Umbilical cord (tissue), 2 donors: ENCODE measurements around the gene ADAMTS15. TPM values are rescaled to one million over a fixed set of nuclear protein-coding genes. Genes with fewer than 3 reads are reported as not detected.

ENCODE experiments used
- DNase-seq: peaks from one replicate; pipeline ENCODE4 v3.0.0-alpha.2; 2015; ENCODE audit warnings: low spot score
- total RNA-seq: library from RNA; depleted of rRNA; stranded (reverse); fragments of >200 nt; gene quantifications from one replicate; pipeline ENCODE4 v1.2.3, GENCODE V29; 2014; ENCODE audit warnings: low replicate concordance; ENCODE audit not compliant: insufficient read depth

The ADAMTS15 gene
- total RNA-seq, 1 donor from 2014 or later = 10.1 TPM

DNA sequence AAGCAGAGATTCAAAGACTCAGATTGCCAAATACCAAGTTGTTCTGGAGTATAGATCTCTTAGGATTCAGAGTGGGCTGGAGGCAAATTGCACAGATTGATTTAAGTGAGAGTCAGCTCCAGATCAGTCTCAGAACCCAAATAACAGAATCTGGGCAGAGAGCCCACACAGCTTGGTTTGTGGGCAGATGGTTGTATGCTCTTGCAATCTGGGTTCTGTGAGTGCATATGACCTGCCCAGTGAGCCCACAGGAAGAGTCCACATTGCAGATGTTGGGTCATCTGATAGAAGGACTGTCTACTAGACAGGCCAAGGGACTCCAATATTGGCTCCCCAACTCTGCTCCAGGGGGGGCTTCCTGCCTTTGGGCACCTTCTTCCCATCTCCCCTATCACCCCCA lies 65.9 kb downstream of the ADAMTS15 start:
- DNase-seq = no peak

DNA sequence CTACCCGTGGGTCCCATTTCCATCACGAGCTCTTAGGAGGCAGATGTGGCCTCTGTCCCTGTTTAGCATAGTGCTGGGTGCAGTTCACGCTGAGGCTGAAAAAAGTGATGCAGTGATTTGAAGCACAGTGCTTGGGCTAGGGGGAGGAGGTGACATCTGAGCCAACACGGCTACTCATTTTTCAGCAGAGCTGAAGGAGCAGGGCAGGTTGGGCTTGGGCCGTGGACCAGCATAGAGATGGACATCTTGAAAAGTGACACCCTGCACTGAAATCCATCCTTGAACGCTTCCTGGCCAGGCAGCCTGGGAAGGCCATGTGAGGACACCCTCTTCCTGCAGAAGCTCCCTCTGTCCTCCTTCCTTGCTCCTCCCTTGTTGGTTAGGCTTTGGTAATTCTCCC lies 66.4 kb downstream of the ADAMTS15 start:
- no peak for DNase-seq

DNA sequence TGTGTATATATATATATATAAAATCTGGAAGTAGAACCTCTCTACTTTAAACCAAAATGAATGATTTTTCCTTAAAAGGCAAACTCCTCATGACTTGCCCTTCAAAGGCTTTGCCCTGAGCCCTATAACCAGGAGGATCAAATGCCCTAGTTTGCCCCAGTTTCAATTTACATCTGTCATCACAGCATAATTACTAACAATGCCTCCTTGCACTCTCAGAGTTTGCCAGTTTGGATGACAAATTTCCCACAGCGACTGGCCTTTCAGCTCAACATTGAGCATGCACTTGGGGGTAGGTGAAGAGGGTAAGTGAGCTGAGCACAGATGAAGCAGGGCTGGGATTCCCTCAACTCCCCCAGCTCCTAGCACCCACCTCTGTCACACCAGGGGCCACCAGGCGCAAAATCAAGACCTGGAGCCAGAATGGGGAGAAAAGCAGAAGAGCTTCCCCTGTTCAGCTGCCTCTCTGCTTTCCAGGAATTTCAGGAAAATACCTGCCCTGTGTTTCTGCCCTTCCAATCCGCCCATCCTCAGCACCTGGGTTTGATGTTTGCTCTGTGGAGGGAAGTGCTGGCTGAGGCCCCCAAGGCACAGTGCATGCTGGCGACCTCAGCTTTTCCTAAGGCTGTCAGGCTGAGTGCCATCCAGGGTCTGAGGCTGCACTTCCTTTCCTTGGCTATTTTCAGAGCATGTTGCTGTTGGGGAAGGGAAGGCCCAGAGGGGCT lies 67.5 kb downstream of the ADAMTS15 start:
- no peak for DNase-seq

DNA sequence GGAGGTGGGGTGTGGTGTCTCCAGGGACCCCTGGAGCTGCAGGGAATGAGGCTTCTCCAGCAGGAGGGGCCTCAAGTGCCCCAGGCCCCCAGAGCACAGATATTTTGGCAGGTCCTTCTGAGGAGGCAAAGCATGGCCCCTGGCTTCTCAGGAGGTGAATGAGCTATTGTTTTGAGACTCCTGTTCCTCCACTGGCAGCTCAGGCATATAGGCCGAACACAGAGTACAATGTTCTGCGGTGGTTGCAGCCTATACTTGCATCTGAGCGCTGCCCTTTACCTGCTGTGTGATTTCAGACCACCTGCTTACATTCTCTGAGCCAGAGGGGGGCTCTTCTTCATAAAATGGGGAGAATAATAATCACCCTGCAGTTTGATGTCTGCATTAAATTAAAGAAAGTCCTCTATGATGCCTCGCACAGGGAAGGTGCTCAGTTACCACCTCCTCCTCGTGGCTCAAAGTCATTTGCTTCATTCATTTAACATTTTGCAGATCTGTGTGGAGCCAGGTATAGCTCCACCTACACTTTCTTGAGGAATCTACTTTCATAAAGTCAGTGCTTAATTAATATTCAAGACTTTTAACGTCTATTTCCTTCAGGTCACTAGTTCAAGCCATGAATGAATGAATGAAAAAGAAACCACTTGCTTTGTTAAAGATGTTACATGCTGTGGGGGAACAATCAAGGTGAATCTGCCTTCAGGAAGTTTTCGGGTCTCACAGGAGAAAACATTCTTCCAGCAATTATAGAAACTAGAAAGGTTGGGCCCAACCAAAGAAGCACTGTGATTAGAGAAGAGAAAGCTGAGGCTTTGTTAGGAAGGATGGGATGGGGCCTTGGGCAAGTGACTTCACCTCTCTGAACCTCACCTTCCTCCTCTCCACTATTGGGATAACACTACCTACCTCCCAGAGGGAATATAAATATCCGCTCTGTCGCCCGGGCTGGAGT lies 68.4 kb downstream of the ADAMTS15 start:
- no peak for DNase-seq

DNA sequence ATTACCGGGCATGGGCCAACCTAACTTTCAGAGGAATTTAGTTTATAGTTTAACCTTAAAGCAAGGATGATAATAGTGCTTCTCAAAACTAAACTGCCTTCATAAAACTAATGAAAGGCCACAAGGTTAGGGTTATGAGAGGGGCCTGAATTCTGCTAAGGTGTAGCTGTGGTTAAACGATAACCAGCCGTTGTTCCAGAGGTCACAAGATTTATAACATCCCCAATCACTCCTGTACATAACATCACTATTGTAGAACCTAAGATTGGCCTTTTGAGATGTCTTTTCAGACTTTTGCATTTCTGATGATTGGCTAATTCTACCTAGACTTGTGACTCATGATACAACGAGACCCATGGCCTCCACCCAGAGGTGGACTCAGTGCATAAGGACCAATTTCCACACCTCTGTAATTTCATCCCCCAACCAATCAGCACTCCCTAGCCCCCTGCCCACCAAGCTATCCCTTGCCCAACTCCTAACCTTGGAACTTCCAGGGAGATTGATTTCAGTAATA lies 69.8 kb downstream of the ADAMTS15 start:
- no peak for DNase-seq

DNA sequence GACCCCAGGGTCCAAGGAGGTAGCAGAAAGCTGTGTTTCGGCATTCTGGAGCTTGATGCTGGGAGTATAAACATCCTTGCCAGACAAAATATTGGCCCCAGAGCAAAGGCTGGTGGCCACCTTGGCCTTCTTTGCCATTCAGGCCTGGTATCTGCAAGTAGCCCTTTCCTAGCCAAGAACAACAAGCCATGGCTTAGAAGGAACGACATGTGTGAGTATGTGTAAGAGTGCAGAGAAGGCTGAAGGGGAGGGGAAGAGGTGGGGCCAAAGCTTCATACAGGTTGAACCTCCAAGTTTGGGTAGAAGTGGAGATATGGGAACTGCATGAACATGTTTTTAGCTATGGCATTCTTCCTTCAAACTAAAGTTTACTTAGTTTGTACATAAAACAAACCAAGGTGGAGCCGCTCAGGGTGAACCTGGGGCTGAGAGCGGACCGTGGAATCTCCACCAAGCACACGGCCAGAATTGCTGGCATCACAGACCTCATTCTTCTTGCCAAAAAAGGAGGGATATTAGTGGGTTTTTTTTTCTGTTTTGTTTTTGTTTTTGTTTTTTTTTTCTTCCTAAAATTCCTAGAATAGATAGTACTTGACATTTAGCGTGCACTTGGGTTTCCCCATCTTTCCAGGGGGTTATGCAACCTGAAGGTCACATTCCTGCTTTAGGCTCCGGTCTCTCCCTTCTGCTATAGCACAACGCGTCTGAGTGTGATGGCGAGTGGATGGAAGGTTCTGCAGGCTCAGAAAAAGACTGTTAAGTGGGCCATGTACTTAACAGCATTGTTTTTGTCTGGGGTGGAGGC lies 70.9 kb downstream of the ADAMTS15 start:
- no peak for DNase-seq

DNA sequence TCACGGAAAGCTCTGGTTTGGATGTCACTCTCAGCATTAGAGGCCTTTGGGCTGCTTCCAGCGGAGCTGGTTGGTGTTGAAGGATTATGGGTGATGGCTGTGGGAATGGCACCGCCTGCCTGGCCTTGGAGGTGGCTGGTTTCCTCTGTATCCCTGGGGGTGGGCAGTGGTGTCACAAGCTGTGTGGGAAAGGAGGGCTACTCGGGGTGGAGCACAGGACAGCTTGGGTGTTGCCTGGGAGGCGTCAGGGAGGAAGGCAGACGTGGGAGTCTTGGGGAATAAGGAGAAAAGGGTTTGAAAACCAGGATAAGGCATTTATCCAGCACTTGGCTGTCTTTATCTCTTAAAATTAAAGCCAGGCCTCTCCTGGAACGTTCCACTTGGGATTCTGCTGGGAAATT lies 71.8 kb downstream of the ADAMTS15 start:
- peak; percentile 77 for DNase-seq

DNA sequence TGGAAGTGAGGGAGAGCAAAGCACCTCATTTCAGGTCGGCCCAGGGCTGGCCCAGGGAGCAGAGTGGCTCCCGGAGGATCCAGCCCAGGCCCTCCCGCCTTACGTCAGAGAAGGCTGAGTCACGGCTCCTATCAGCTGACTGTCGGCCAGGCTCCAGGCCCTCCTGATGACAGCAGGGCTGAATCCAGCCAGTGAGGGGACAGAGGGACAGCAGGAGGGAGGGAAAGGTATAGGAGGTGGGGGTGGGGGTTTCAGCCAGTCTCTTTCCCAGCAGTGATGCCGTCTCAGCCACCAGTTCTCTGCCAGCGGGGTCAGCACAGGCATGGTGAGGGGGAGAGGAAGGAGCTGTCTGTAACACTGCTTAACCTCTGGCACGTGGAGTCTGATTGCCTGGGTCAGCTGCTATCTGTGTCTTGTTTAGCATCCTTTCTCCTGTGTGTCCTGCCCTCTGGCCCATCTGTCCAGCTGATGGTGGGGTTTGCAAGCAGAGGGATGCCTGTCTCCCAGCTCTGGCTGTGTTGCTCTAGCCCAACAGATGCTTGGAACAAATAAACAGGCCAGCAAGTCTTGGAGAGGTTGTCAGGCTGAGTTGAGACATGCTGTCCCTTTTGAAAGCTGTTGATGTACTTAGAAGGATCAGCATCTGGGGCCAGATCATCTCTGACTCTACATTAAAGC lies 74.0 kb downstream of the ADAMTS15 start:
- peak; percentile 93 for DNase-seq

DNA sequence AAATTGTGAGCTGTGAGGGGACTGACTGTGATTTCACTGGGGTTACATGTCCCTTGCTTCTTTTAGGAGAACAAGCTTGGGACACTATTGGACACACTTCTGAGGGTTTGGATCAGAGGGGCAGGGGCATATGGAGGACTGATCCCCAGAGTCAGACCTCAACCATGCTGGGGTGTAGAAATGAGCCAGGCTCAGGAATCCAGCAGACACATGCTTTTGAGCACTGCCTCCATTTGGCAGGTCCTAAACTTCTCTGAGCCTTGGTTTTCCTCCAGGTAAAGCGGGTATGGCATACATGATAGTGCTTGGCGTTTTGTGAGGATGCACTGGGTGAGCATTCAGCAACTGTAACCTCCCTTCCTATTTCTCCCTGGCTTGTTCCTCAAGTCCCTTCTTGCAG lies 74.7 kb downstream of the ADAMTS15 start:
- DNase-seq = no peak

DNA sequence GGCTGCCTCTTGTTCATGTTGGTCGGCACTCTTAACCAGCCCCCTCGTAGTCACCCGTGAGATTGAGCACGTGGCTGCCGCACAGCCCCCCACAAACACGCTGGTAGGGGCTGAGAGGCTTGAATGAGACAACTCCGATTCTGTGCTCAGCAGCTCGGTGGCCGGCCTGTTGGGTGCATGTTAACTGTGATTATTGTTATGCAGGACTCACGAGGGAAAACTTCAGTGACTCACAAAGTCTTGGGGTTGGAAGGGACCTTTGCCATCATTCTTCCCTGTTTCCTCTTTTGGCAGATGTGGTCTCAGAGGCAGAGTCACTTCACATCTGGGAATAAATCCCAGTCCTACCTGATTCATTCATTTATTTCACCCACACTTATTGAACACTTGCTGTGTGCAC lies 75.2 kb downstream of the ADAMTS15 start:
- DNase-seq = no peak

DNA sequence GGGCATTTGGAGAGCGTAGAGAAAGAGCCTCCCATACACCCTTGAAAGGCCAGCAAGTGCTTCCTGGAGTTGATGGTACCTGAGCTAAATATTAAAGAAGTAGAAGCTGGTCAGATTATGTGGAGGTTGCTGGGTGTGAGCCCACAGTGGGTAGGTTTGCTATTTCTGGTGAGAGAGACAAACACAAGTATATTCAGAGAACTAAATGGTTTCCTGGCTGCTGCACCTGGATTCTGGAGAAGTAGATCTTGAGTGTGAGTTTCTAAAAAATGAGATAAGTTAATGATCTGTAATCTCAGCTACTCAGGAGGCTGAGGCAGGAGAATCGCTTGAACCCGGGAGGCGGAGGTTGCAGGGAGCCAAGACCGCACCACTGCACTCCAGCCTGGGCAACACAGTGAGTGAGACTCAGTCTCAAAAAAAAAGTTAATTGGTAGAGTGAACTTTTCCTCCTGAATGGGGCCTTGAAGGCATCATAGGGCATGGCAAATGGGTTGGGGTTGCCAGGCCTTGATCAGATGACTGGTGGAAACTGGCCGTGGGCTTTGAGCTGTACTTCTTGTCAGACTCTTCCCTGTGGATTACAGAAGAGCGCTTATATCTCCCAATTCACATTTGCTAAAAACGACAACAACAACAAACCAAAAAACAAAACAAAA lies 75.8 kb downstream of the ADAMTS15 start:
- no peak for DNase-seq

DNA sequence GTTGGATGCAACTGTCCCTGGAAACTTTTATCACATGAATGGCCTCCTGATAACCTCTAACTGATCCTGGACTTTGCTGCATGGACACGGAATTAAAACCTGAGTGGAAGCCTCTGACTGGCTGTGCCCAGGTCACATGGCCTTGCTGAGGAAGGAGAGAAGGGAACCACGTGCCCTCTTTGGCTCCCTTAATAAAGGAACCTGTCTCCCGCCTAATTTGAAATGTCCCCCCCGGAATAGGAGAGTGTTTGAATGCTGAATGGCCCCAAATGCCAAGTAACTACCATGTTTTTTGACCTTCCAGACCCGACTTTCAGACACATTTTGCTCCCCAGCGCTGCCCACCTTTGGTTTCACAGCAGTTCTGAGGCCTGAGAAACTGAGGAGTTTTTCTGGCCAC lies 76.9 kb downstream of the ADAMTS15 start:
- DNase-seq = no peak

Other genes with a start within 250 kb of the ADAMTS15 start
- 55.1 TPM for gene ZBTB44, start 133.7 kb upstream of the ADAMTS15 start, total RNA-seq
- gene ADAMTS8, start 20.0 kb upstream of the ADAMTS15 start, total RNA-seq = 9.9 TPM